AG04449 (cell line): ENCODE results near the gene NELL2.

ENCODE experiments used
- CTCF ChIA-PET: fragments of 350-600 bp; formaldehyde crosslinking; extraction: SDS; loops from one replicate; lab custom pipeline; 2021; ENCODE audit warnings: antibody characterized with exemption; lab: Yijun Ruan, JAX
- POLR2A ChIA-PET: fragments of 400-600, 350-600 bp; formaldehyde crosslinking; extraction: SDS; loops from one replicate; lab custom pipeline; 2020; ENCODE audit warnings: antibody characterized with exemption, inconsistent platforms; lab: Yijun Ruan, JAX
- DNase-seq: peaks from one replicate; pipeline ENCODE4 v3.0.0-alpha.2; 2010; ENCODE audit warnings: low read depth, low spot score
- H3K4me3 ChIP-seq: 2 replicates; pipeline ENCODE4 v1.5.1; 2011; ENCODE audit warnings: low read depth, mild to moderate bottlenecking, control low read depth, low read length
- TF ChIP-seq, protein P1 (sequence below): IDR thresholded peaks from one replicate; pipeline ENCODE4 v1.5.1; 2011; ENCODE audit warnings: mild to moderate bottlenecking, moderate library complexity, low read length, control low read depth, inconsistent platforms; ENCODE audit not compliant: insufficient read depth; ENCODE audit errors: missing control alignments

The NELL2 gene

GRCh38 chr12:44546060-44546459 lies 330.1 kb downstream of the NELL2 start:
- ChIA-PET CTCF (no interaction called here), POLR2A (no interaction called here)
- TF ChIP-seq, protein P1, sequence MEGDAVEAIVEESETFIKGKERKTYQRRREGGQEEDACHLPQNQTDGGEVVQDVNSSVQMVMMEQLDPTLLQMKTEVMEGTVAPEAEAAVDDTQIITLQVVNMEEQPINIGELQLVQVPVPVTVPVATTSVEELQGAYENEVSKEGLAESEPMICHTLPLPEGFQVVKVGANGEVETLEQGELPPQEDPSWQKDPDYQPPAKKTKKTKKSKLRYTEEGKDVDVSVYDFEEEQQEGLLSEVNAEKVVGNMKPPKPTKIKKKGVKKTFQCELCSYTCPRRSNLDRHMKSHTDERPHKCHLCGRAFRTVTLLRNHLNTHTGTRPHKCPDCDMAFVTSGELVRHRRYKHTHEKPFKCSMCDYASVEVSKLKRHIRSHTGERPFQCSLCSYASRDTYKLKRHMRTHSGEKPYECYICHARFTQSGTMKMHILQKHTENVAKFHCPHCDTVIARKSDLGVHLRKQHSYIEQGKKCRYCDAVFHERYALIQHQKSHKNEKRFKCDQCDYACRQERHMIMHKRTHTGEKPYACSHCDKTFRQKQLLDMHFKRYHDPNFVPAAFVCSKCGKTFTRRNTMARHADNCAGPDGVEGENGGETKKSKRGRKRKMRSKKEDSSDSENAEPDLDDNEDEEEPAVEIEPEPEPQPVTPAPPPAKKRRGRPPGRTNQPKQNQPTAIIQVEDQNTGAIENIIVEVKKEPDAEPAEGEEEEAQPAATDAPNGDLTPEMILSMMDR, result no peak
- no peak for DNase-seq
- H3K4me3 ChIP-seq, result no peak overlapping the region

GRCh38 chr12:44544018-44544417 lies 332.1 kb downstream of the NELL2 start:
- POLR2A ChIA-PET, result no interaction called here
- CTCF ChIA-PET, result no interaction called here
- DNase-seq, result no peak

DNA sequence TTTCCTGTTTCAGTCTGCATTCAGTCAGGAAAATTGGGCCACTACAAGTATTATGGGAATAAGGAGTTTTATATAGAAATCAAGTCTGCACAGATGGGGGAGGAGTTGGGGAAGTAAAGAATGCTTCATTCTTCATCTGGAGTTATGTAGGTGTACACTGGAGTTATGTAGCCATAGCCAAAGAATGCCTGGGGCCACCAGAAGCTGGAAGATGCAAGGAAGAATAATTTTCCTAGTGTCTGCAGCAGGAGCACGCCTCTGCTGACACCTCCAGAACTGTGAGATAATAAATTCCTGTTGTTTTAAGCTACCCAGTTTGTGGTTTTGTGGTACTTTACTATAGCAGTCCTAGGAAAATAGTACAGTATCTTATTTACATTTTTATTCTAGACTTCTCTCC lies 333.4 kb downstream of the NELL2 start:
- ChIA-PET POLR2A (no interaction called here), CTCF (no interaction called here)
- TF ChIP-seq, protein P1, result no peak
- DNase-seq, result no peak
- no peak overlapping the region for H3K4me3 ChIP-seq

More at GRCh38 chr12:44544018-44544417, 332.1 kb downstream of the NELL2 start:
- no peak overlapping the region for H3K4me3 ChIP-seq
- TF ChIP-seq, protein P1, result no peak

- ChIA-PET POLR2A (no interaction called here), CTCF (no interaction called here)
- DNase-seq, result no peak
- H3K4me3 ChIP-seq, result no peak overlapping the region
- TF ChIP-seq, protein P1, result no peak
These were observed 338.8 kb downstream of the NELL2 start for GRCh38 chr12:44537354-44537753.

GRCh38 chr12:44532940-44533339 lies 343.2 kb downstream of the NELL2 start:
- TF ChIP-seq, protein P1, result no peak
- H3K4me3 ChIP-seq, result no peak overlapping the region
- ChIA-PET POLR2A (interaction anchor here (0.6 kb wide), 1 partner anchor 21 kb away, joined by 3 read pairs; no protein-coding TSS in a partner anchor), CTCF (no interaction called here)
- DNase-seq, result no peak

- TF ChIP-seq, protein P1, result no peak
- H3K4me3 ChIP-seq, result no peak overlapping the region
- ChIA-PET CTCF (no interaction called here), POLR2A (no interaction called here)
- no peak for DNase-seq
These were observed 344.7 kb downstream of the NELL2 start for GRCh38 chr12:44531320-44531971.
